ENCODE data around the gene OLA1.

DNA sequence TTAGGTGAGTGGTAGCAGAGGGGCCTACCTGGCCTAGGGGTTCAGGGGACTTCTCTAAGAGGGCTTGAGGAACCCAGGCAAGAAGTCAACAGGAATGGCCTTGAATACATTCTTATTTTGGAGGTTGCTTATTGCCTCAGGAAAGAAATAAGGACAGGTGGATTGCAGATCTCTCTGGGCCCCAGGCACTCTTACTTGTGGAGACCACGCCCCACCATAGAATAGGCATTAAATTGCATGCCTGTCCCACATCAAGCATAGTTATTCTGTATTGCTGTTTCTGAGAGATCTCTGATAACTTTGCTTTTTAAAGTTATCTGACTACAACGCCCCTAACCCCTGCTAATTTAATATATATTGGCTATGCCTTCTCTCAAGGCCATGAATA is 215.2 kb downstream of the OLA1 start:
- TF ChIP-seq POLR2A (IDR thresholded peaks at IDR 0.05), result no peak
- TF ChIP-seq, protein P1, sequence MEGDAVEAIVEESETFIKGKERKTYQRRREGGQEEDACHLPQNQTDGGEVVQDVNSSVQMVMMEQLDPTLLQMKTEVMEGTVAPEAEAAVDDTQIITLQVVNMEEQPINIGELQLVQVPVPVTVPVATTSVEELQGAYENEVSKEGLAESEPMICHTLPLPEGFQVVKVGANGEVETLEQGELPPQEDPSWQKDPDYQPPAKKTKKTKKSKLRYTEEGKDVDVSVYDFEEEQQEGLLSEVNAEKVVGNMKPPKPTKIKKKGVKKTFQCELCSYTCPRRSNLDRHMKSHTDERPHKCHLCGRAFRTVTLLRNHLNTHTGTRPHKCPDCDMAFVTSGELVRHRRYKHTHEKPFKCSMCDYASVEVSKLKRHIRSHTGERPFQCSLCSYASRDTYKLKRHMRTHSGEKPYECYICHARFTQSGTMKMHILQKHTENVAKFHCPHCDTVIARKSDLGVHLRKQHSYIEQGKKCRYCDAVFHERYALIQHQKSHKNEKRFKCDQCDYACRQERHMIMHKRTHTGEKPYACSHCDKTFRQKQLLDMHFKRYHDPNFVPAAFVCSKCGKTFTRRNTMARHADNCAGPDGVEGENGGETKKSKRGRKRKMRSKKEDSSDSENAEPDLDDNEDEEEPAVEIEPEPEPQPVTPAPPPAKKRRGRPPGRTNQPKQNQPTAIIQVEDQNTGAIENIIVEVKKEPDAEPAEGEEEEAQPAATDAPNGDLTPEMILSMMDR (IDR thresholded peaks at IDR 0.05 in 4 of 5, conservative IDR thresholded peaks at IDR 0.05 in 1 of 5), result no peak
